H1 (cell line): Measurements from ENCODE around the gene ZNF835. TPM values are rescaled to one million over a fixed set of nuclear protein-coding genes. Genes with fewer than 3 reads are reported as not detected.

Experiments used
- polyA plus RNA-seq, 7 experiments: library from polyadenylated mRNA; depleted of rRNA in 3 of 7; stranded (reverse) in 5 of 7; unstranded in 2 of 7; fragments of >200 nt in 5 of 7; fragments of 200-250 nt in 2 of 7; gene quantifications; 1 replicate in 5 of 7; 2 replicates in 1 of 7; 4 replicates in 1 of 7; pipeline versions ENCODE4 v1.2.1 to v1.2.3, GENCODE V29; 2011 to 2013; ENCODE audit warnings: missing spikeins in 2 of 7, mixed read lengths in 2 of 7
- total RNA-seq: library from RNA; stranded (reverse); fragmentation: NEBNext Ultra II Directional; extraction: Animal tissue kit (Norgen Biotek cat#: 25700); gene quantifications from 2 replicates; pipeline ENCODE4 v1.2.1, GENCODE V29; 2021

Gene ZNF835
- total and polyA plus RNA-seq, 2 of the 8 experiments (the other 6 are each of a cell fraction or from before 2014, with no cell fraction given), result 0.02 to 1.8 TPM

Other genes starting within 250 kb of the ZNF835 start
- gene ZNF667, start 194.4 kb downstream of the ZNF835 start, total RNA-seq, result 9.3 and 10.7 TPM in 2 replicates
- gene ZNF667, start 194.4 kb downstream of the ZNF835 start, polyA plus RNA-seq (2011; rRNA removed), result 3.1 and 4.4 TPM in 2 replicates
- 0.42 and 0.74 TPM in 2 replicates for gene ZNF471, start 163.9 kb downstream of the ZNF835 start, total RNA-seq
- gene ZNF471, start 163.9 kb downstream of the ZNF835 start, polyA plus RNA-seq (2011; rRNA removed), result 0.46 and 0.73 TPM in 2 replicates
- gene ZFP28, start 132.8 kb downstream of the ZNF835 start, total RNA-seq, result 4.5 and 5.2 TPM in 2 replicates
- gene ZFP28, start 132.8 kb downstream of the ZNF835 start, polyA plus RNA-seq (2011; rRNA removed), result 1.3 and 1.6 TPM in 2 replicates
- gene ZNF470, start 104.3 kb downstream of the ZNF835 start, total RNA-seq, result 6.8 and 8.8 TPM in 2 replicates
- 1.9 and 2.0 TPM in 2 replicates for gene ZNF470, start 104.3 kb downstream of the ZNF835 start, polyA plus RNA-seq (2011; rRNA removed)
- gene ZNF71, start 76.5 kb downstream of the ZNF835 start, total RNA-seq, result 8.1 and 8.2 TPM in 2 replicates
- 12.4 and 13.4 TPM in 2 replicates for gene ZNF71, start 76.5 kb downstream of the ZNF835 start, polyA plus RNA-seq (2011; rRNA removed)
- gene SMIM17, start 28.6 kb downstream of the ZNF835 start, total RNA-seq, result not detected in 2 replicates
- 0.06 TPM in 1 of 2 replicates, not detected in the other for gene SMIM17, start 28.6 kb downstream of the ZNF835 start, polyA plus RNA-seq (2011; rRNA removed)
- not detected in 2 replicates for gene PEG3, start 169.0 kb upstream of the ZNF835 start, total RNA-seq
- gene PEG3, start 169.0 kb upstream of the ZNF835 start, polyA plus RNA-seq (2011; rRNA removed), result not detected in 2 replicates
- not detected in 2 replicates for gene ZIM2, start 169.0 kb upstream of the ZNF835 start, total RNA-seq
- gene ZIM2, start 169.0 kb upstream of the ZNF835 start, polyA plus RNA-seq (2011; rRNA removed), result not detected in 2 replicates